Measurements from ENCODE around the gene PSMD11.

- TF ChIP-seq EZH2 (IDR thresholded peaks at IDR 0.05; ENCODE audit: insufficient read depth, poor library complexity, severe bottlenecking): no peak
- TF ChIP-seq EZH2phosphoT487 (IDR thresholded peaks at IDR 0.05; ENCODE audit: insufficient read depth, low read depth): no peak
Observed at GRCh38 chr17:32494621-32495358, 50.5 kb downstream of the PSMD11 start.

All from GM23248 (cell line).